ENCODE measurements around the gene ZNF518A.
"Not testable (repeated sequence)": the region's sequence is repeated elsewhere in the genome, so short reads cannot be mapped to it uniquely, and the experiment has no call there.

The ZNF518A gene

GRCh38 chr10:96189505-96189904 is 59.4 kb downstream of the ZNF518A start:
- H3K9me3 ChIP-seq (ENCODE audit: control insufficient read depth in 2 of 2, low read length in 2 of 2); H3K4me3 ChIP-seq (ENCODE audit: low read length in 2 of 2); H3K27ac ChIP-seq (ENCODE audit: low read length); H3K36me3 ChIP-seq (ENCODE audit: control insufficient read depth in 2 of 2, insufficient read depth in 2 of 2, low read length in 2 of 2); H3K9ac ChIP-seq (ENCODE audit: low read length in 2 of 2); H3K27me3 ChIP-seq (ENCODE audit: control insufficient read depth in 1 of 2, insufficient read depth in 2 of 2, low read length in 2 of 2); H3K4me1 ChIP-seq (ENCODE audit: control insufficient read depth, insufficient read depth, low read length): not testable (repeated sequence)

DNA sequence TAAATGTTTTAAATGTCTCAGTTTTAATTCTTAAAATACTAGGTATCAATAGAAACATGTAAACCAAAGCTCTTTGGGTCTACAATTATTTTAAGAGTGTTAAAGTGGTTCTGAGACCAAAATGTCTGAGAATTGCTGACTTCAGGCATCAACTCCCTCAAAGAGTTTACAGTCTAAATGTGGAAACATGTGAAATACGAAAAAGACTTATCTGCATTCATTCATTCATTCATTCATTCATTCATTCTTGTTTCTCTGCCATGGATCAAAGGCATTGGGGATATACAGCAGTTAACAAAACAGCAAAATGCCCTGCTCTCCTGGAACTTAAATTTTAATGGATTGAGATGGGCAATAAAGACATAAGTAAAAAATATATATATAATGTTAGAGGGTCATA is 71.4 kb downstream of the ZNF518A start:
- Histone ChIP-seq H3K27me3 (ENCODE audit: control insufficient read depth in 1 of 2, insufficient read depth in 2 of 2, low read length in 2 of 2) (no peaks in the 10 kb centered on the region), H3K9ac (ENCODE audit: low read length in 2 of 2) (no peak overlapping the region), H3K9me3 (ENCODE audit: control insufficient read depth in 2 of 2, low read length in 2 of 2) (no peaks in the 10 kb centered on the region), H3K36me3 (ENCODE audit: control insufficient read depth in 2 of 2, insufficient read depth in 2 of 2, low read length in 2 of 2) (no peaks in the 10 kb centered on the region), H3K4me1 (ENCODE audit: control insufficient read depth, insufficient read depth, low read length) (no peaks in the 10 kb centered on the region), H3K27ac (ENCODE audit: low read length) (no peak overlapping the region), H3K4me3 (ENCODE audit: low read length in 2 of 2) (no peak overlapping the region)

- Histone ChIP-seq H3K4me3 (ENCODE audit: low read length in 2 of 2) (no peak overlapping the region), H3K27me3 (ENCODE audit: control insufficient read depth in 1 of 2, insufficient read depth in 2 of 2, low read length in 2 of 2) (no peaks in the 10 kb centered on the region), H3K9ac (ENCODE audit: low read length in 2 of 2) (no peak overlapping the region), H3K4me1 (ENCODE audit: control insufficient read depth, insufficient read depth, low read length) (no peaks in the 10 kb centered on the region), H3K27ac (ENCODE audit: low read length) (no peak overlapping the region), H3K9me3 (ENCODE audit: control insufficient read depth in 2 of 2, low read length in 2 of 2) (no peaks in the 10 kb centered on the region), H3K36me3 (ENCODE audit: control insufficient read depth in 2 of 2, insufficient read depth in 2 of 2, low read length in 2 of 2) (no peaks in the 10 kb centered on the region)
These were observed 75.5 kb downstream of the ZNF518A start for GRCh38 chr10:96205580-96205979.

DNA sequence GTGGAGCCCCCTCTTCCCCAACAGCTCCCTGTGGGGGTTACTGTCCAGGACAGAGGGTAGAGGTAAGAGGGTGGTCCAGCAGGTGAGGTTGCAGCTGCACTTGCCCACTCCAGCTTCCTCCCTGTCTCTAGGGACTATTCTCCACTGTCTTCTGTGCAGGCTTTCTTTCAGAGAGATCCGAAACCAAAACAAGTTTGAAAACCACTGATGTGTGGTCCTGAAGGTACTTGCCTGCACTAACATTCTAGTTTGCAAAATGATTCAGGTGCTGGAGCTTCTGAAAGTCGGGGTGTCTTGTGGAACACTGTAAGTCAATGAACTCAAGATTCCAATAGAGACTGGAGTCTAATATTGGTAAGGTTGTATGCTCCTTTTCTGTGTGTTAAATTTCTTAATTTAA is 78.2 kb downstream of the ZNF518A start:
- Histone ChIP-seq H3K4me3 (ENCODE audit: low read length in 2 of 2) (no peak overlapping the region), H3K9ac (ENCODE audit: low read length in 2 of 2) (no peak overlapping the region), H3K9me3 (ENCODE audit: control insufficient read depth in 2 of 2, low read length in 2 of 2) (no peaks in the 10 kb centered on the region), H3K4me1 (ENCODE audit: control insufficient read depth, insufficient read depth, low read length) (no peaks in the 10 kb centered on the region), H3K27me3 (ENCODE audit: control insufficient read depth in 1 of 2, insufficient read depth in 2 of 2, low read length in 2 of 2) (no peaks in the 10 kb centered on the region), H3K27ac (ENCODE audit: low read length) (no peak overlapping the region), H3K36me3 (ENCODE audit: control insufficient read depth in 2 of 2, insufficient read depth in 2 of 2, low read length in 2 of 2) (no peaks in the 10 kb centered on the region)

- Histone ChIP-seq H3K9me3 (ENCODE audit: control insufficient read depth in 2 of 2, low read length in 2 of 2) (no peaks in the 10 kb centered on the region), H3K27ac (ENCODE audit: low read length) (no peak overlapping the region), H3K36me3 (ENCODE audit: control insufficient read depth in 2 of 2, insufficient read depth in 2 of 2, low read length in 2 of 2) (no peaks in the 10 kb centered on the region), H3K4me3 (ENCODE audit: low read length in 2 of 2) (no peak overlapping the region), H3K4me1 (ENCODE audit: control insufficient read depth, insufficient read depth, low read length) (no peaks in the 10 kb centered on the region), H3K9ac (ENCODE audit: low read length in 2 of 2) (no peak overlapping the region), H3K27me3 (ENCODE audit: control insufficient read depth in 1 of 2, insufficient read depth in 2 of 2, low read length in 2 of 2) (peaks cover 0 to under 1% of the 10 kb centered on the region in 2 donors)
These were observed 78.8 kb downstream of the ZNF518A start for GRCh38 chr10:96208946-96209345.

- Histone ChIP-seq H3K9me3 (ENCODE audit: control insufficient read depth in 2 of 2, low read length in 2 of 2) (no peaks in the 10 kb centered on the region), H3K4me1 (ENCODE audit: control insufficient read depth, insufficient read depth, low read length) (no peaks in the 10 kb centered on the region), H3K27me3 (ENCODE audit: control insufficient read depth in 1 of 2, insufficient read depth in 2 of 2, low read length in 2 of 2) (peaks cover 0 to 2% of the 10 kb centered on the region in 2 donors), H3K4me3 (ENCODE audit: low read length in 2 of 2) (no peak overlapping the region), H3K27ac (ENCODE audit: low read length) (no peak overlapping the region), H3K36me3 (ENCODE audit: control insufficient read depth in 2 of 2, insufficient read depth in 2 of 2, low read length in 2 of 2) (no peaks in the 10 kb centered on the region), H3K9ac (ENCODE audit: low read length in 2 of 2) (no peak overlapping the region)
These were observed 81.7 kb downstream of the ZNF518A start for GRCh38 chr10:96211764-96212163.

DNA sequence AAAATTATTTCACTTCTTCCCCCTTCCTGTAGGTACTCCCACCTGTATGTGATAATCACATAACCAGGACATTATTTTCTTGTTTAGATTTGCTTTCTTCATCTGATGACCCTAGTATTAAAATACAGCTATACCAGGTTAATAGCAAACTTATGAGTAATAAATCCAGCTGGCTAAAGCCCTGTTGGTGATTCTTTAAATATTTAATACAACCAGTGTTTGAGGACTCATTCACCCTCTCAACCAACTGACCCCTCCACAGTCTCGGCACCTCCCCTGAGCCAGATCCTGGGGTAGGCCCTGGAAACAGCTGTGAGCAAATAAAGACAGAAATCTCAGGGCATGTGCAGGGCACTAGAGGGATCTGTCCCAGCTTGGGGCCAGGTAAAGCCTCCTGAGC is 82.8 kb downstream of the ZNF518A start:
- Histone ChIP-seq H3K9ac (ENCODE audit: low read length in 2 of 2) (no peak overlapping the region), H3K27me3 (ENCODE audit: control insufficient read depth in 1 of 2, insufficient read depth in 2 of 2, low read length in 2 of 2) (peaks cover 0 to 2% of the 10 kb centered on the region in 2 donors), H3K27ac (ENCODE audit: low read length) (no peak overlapping the region), H3K9me3 (ENCODE audit: control insufficient read depth in 2 of 2, low read length in 2 of 2) (no peaks in the 10 kb centered on the region), H3K4me3 (ENCODE audit: low read length in 2 of 2) (no peak overlapping the region), H3K36me3 (ENCODE audit: control insufficient read depth in 2 of 2, insufficient read depth in 2 of 2, low read length in 2 of 2) (no peaks in the 10 kb centered on the region), H3K4me1 (ENCODE audit: control insufficient read depth, insufficient read depth, low read length) (no peaks in the 10 kb centered on the region)
